ENCODE data around the gene A2M. TPM values are rescaled to one million over a fixed set of nuclear protein-coding genes. Genes with fewer than 3 reads are reported as not detected.

Gene A2M
- total RNA-seq: 0.17 and 0.29 TPM in 2 replicates

- DNase-seq (ENCODE audit: low read depth): no peak
- TF ChIP-seq CTCF (conservative IDR thresholded peaks at IDR 0.05; ENCODE audit: low read depth, low read length): no peak
- H3K4me3 ChIP-seq (ENCODE audit: low read depth, low read length): no peak within 1 kb of the TSS
Measured at GRCh38 chr12:9115731-9116559, at the start of gene A2M. TSS of gene A2M (minus strand) at chr12:9115919. CDS start at chr12:9115849, 70 bp downstream.

- TF ChIP-seq CTCF (conservative IDR thresholded peaks at IDR 0.05; ENCODE audit: low read depth, low read length): no peak
- DNase-seq (ENCODE audit: low read depth): no peak
- no peak overlapping the region for H3K4me3 ChIP-seq (ENCODE audit: low read depth, low read length)
Measured at GRCh38 chr12:9163392-9163791, 47.7 kb upstream of the A2M start.

- no peak overlapping the region for H3K4me3 ChIP-seq (ENCODE audit: low read depth, low read length)
- TF ChIP-seq CTCF (conservative IDR thresholded peaks at IDR 0.05; ENCODE audit: low read depth, low read length): no peak
- no peak for DNase-seq (ENCODE audit: low read depth)
Measured at GRCh38 chr12:9156119-9156518, 40.4 kb upstream of the A2M start.

DNA sequence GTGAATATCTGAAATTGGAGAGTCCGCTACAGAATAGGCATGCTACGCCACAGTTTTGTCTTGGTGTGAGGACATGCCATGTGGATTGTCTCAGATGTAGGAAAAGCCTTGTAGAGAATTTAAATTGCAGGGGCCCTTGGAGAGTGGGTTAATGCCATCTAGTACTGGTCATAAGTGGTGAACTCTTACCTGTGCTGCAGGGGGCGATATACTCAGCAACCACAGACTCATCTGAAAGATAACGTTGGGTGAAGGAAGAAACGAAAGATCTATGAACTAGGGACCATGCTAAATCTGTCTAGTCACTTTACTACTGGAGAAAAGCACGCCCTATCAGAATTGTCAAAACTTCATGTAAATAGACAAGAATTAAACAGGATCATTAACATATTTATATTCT is 33.7 kb upstream of the A2M start:
- DNase-seq (ENCODE audit: low read depth): no peak
- H3K4me3 ChIP-seq (ENCODE audit: low read depth, low read length): no peak overlapping the region
- peak; percentile 36 for TF ChIP-seq CTCF (conservative IDR thresholded peaks at IDR 0.05; ENCODE audit: low read depth, low read length)

DNA sequence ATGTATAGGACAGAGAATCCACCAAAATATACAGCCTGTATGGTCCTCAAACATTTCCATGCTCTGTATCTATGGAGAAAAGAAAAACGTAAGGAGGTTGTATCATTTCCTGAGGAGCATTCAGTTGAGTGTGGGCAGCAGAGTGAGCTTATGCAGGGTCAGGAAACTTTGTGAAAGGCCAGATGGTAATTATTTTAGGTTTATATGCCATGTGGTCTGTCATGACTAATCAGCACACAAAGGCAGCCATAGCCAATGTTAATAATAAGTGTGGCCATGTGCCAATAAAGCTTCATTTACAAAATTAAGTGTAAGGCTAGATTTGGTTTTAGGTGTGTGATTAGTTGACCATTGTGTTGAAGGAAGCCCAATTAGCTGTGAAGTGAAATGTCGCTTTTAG is 33.2 kb upstream of the A2M start:
- no peak overlapping the region for H3K4me3 ChIP-seq (ENCODE audit: low read depth, low read length)
- no peak for DNase-seq (ENCODE audit: low read depth)
- no peak for TF ChIP-seq CTCF (conservative IDR thresholded peaks at IDR 0.05; ENCODE audit: low read depth, low read length)

DNA sequence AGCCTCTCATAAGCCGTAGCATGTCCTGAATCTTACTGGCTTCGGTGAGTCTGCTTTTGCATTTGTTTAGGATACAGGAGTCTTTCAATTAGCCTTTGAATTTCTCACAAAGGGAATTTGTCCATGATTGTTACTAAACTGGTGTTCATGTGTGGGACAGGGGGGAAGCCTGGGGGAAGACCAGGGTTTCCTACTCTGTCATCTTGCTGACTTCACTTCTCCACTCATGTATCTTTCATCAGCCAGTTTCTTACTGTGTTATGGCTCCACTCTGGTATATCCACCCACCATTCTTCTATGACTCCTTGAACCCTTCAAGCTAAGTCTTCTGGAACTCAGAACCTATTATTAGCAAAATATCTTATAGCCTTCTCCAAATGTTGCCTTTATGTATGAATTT is 31.7 kb upstream of the A2M start:
- DNase-seq (ENCODE audit: low read depth): no peak
- no peak for TF ChIP-seq CTCF (conservative IDR thresholded peaks at IDR 0.05; ENCODE audit: low read depth, low read length)
- H3K4me3 ChIP-seq (ENCODE audit: low read depth, low read length): no peak overlapping the region

DNA sequence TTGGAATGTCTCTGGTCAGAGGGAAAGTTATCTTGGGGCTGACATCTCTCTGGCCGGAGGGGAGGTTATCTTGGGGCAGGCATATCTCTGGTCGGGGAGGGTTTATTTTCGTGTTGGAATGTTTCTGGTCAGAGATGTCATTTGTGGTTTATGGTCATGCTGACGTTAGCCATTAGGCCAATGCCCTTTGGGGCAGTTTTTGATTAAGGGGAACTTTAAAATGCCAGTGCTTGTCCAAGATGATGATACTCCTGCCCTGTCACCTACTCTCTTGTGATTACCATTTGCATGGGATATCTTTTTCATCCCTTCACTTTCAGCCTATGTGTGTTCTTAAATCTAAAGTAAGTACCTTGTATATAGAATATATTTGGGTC is 29.0 kb upstream of the A2M start:
- no peak for DNase-seq (ENCODE audit: low read depth)
- no peak for TF ChIP-seq CTCF (conservative IDR thresholded peaks at IDR 0.05; ENCODE audit: low read depth, low read length)
- no peak overlapping the region for H3K4me3 ChIP-seq (ENCODE audit: low read depth, low read length)

Data from epithelial cell of proximal tubule (primary cell).